NCI-H2196 treated with DMSO at 0.1 percent for 48 hours (cell line): ENCODE measurements around the gene GARIN5A.

Experiments
- DNase-seq: peaks from one replicate; lab custom pipeline; 2025; ENCODE audit not compliant: unreplicated experiment; lab: John Stamatoyannopoulos, UW

The GARIN5A gene

GRCh38 chr19:50418176-50419021 is 58.2 kb downstream of the GARIN5A start, which contains the start of gene SPIB:
SPIB (plus strand) TSS chr19:50418938; CDS start chr19:50418963, 25 bp downstream.
- DNase-seq = no peak

GRCh38 chr19:50417111-50418081 is 59.3 kb downstream of the GARIN5A start:
- no peak for DNase-seq
